GM23338 (cell line): ENCODE data around the gene C1orf216.

Experiments
- EZH2 ChIP-seq: fragments of 200-600 bp; sonication (generic); IDR thresholded peaks from one replicate; pipeline ENCODE4 v1.8.0; 2017; ENCODE audit warnings: antibody characterized with exemption, mild to moderate bottlenecking, low read depth; ENCODE audit not compliant: unreplicated experiment
- EZH2phosphoT487 ChIP-seq: fragments of 200-600 bp; sonication (generic); IDR thresholded peaks from one replicate; pipeline ENCODE4 v1.8.1; 2018; ENCODE audit warnings: antibody characterized with exemption; ENCODE audit not compliant: unreplicated experiment
- JUNB ChIP-seq: IDR thresholded peaks from one replicate; pipeline ENCODE4 v1.6.1; 2016; ENCODE audit warnings: antibody characterized with exemption; ENCODE audit not compliant: unreplicated experiment
- POLR2AphosphoS5 ChIP-seq: IDR thresholded peaks from 2 replicates; pipeline ENCODE4 v1.6.1; 2016; ENCODE audit warnings: antibody characterized with exemption, low read depth
- ZNF114 ChIP-seq: fragments of 250-450 bp; sonication (Bioruptor Pico); IDR thresholded peaks from 2 replicates; pipeline ENCODE4 v1.5.0; 2020; ENCODE audit warnings: mild to moderate bottlenecking, moderate library complexity
- TF ChIP-seq, protein P1 (sequence below), 2 experiments: fragments of 200-600 bp in 1 of 2; sonication (generic) in 1 of 2; conservative IDR thresholded peaks; 2 replicates each; pipeline versions ENCODE4 v1.5.1 to v1.6.1; 2016 to 2017; ENCODE audit warnings: antibody characterized with exemption in 2 of 2, low read depth in 2 of 2, mild to moderate bottlenecking in 2 of 2, moderate library complexity in 1 of 2
- TF ChIP-seq, protein P2 (sequence below): fragments of 250-450 bp; sonication (Bioruptor Pico); IDR thresholded peaks from 2 replicates; pipeline ENCODE4 v1.5.0; 2020; ENCODE audit warnings: mild to moderate bottlenecking, moderate library complexity
- TF ChIP-seq, protein P3 (sequence below): IDR thresholded peaks from 2 replicates; pipeline ENCODE4 v1.6.1; 2016; ENCODE audit warnings: antibody characterized with exemption
- TF ChIP-seq, protein P4 (sequence below): IDR thresholded peaks from one replicate; pipeline ENCODE4 v1.6.1; 2018; ENCODE audit warnings: antibody characterized with exemption; ENCODE audit not compliant: unreplicated experiment

DNA sequence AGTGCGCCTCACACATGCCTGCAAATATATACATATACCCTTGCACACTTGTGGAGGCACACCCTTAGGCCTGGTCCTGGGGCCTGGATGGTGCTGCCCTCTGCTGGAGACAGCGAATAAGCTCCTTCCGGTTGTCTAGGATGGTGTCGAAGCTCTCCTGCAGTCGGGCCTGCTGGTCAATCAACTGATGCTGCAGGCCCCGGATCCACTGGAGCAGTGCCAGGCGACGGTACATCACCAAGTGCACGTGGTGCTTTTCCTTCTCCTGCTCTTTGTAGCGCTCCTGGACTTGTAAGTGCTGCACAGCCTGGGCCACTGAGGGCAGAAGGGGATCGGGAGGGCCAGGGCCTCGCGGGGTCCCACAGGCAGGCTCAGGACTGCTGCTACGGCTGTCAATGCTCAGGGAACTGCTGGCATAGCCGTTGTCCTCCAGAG is 3.1 kb downstream of the C1orf216 start:
- no peak for TF ChIP-seq EZH2
- TF ChIP-seq, protein P1, sequence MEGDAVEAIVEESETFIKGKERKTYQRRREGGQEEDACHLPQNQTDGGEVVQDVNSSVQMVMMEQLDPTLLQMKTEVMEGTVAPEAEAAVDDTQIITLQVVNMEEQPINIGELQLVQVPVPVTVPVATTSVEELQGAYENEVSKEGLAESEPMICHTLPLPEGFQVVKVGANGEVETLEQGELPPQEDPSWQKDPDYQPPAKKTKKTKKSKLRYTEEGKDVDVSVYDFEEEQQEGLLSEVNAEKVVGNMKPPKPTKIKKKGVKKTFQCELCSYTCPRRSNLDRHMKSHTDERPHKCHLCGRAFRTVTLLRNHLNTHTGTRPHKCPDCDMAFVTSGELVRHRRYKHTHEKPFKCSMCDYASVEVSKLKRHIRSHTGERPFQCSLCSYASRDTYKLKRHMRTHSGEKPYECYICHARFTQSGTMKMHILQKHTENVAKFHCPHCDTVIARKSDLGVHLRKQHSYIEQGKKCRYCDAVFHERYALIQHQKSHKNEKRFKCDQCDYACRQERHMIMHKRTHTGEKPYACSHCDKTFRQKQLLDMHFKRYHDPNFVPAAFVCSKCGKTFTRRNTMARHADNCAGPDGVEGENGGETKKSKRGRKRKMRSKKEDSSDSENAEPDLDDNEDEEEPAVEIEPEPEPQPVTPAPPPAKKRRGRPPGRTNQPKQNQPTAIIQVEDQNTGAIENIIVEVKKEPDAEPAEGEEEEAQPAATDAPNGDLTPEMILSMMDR (conservative IDR thresholded peaks at IDR 0.05; ENCODE audit: low read depth in 2 of 2), result peak; percentile 88 to 97
- no peak for TF ChIP-seq POLR2AphosphoS5
- no peak for TF ChIP-seq EZH2phosphoT487
- TF ChIP-seq, protein P2, sequence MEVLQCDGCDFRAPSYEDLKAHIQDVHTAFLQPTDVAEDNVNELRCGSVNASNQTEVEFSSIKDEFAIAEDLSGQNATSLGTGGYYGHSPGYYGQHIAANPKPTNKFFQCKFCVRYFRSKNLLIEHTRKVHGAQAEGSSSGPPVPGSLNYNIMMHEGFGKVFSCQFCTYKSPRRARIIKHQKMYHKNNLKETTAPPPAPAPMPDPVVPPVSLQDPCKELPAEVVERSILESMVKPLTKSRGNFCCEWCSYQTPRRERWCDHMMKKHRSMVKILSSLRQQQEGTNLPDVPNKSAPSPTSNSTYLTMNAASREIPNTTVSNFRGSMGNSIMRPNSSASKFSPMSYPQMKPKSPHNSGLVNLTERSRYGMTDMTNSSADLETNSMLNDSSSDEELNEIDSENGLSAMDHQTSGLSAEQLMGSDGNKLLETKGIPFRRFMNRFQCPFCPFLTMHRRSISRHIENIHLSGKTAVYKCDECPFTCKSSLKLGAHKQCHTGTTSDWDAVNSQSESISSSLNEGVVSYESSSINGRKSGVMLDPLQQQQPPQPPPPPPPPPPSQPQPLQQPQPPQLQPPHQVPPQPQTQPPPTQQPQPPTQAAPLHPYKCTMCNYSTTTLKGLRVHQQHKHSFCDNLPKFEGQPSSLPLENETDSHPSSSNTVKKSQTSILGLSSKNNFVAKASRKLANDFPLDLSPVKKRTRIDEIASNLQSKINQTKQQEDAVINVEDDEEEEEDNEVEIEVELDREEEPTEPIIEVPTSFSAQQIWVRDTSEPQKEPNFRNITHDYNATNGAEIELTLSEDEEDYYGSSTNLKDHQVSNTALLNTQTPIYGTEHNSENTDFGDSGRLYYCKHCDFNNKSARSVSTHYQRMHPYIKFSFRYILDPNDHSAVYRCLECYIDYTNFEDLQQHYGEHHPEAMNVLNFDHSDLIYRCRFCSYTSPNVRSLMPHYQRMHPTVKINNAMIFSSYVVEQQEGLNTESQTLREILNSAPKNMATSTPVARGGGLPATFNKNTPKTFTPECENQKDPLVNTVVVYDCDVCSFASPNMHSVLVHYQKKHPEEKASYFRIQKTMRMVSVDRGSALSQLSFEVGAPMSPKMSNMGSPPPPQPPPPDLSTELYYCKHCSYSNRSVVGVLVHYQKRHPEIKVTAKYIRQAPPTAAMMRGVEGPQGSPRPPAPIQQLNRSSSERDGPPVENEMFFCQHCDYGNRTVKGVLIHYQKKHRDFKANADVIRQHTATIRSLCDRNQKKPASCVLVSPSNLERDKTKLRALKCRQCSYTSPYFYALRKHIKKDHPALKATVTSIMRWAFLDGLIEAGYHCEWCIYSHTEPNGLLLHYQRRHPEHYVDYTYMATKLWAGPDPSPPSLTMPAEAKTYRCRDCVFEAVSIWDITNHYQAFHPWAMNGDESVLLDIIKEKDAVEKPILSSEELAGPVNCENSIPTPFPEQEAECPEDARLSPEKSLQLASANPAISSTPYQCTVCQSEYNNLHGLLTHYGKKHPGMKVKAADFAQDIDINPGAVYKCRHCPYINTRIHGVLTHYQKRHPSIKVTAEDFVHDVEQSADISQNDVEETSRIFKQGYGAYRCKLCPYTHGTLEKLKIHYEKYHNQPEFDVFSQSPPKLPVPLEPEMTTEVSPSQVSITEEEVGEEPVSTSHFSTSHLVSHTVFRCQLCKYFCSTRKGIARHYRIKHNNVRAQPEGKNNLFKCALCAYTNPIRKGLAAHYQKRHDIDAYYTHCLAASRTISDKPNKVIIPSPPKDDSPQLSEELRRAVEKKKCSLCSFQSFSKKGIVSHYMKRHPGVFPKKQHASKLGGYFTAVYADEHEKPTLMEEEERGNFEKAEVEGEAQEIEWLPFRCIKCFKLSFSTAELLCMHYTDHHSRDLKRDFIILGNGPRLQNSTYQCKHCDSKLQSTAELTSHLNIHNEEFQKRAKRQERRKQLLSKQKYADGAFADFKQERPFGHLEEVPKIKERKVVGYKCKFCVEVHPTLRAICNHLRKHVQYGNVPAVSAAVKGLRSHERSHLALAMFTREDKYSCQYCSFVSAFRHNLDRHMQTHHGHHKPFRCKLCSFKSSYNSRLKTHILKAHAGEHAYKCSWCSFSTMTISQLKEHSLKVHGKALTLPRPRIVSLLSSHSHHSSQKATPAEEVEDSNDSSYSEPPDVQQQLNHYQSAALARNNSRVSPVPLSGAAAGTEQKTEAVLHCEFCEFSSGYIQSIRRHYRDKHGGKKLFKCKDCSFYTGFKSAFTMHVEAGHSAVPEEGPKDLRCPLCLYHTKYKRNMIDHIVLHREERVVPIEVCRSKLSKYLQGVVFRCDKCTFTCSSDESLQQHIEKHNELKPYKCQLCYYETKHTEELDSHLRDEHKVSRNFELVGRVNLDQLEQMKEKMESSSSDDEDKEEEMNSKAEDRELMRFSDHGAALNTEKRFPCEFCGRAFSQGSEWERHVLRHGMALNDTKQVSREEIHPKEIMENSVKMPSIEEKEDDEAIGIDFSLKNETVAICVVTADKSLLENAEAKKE, result no peak
- no peak for TF ChIP-seq ZNF114
- TF ChIP-seq, protein P3, sequence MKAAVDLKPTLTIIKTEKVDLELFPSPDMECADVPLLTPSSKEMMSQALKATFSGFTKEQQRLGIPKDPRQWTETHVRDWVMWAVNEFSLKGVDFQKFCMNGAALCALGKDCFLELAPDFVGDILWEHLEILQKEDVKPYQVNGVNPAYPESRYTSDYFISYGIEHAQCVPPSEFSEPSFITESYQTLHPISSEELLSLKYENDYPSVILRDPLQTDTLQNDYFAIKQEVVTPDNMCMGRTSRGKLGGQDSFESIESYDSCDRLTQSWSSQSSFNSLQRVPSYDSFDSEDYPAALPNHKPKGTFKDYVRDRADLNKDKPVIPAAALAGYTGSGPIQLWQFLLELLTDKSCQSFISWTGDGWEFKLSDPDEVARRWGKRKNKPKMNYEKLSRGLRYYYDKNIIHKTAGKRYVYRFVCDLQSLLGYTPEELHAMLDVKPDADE, result no peak
- no peak for TF ChIP-seq JUNB
- TF ChIP-seq, protein P4, sequence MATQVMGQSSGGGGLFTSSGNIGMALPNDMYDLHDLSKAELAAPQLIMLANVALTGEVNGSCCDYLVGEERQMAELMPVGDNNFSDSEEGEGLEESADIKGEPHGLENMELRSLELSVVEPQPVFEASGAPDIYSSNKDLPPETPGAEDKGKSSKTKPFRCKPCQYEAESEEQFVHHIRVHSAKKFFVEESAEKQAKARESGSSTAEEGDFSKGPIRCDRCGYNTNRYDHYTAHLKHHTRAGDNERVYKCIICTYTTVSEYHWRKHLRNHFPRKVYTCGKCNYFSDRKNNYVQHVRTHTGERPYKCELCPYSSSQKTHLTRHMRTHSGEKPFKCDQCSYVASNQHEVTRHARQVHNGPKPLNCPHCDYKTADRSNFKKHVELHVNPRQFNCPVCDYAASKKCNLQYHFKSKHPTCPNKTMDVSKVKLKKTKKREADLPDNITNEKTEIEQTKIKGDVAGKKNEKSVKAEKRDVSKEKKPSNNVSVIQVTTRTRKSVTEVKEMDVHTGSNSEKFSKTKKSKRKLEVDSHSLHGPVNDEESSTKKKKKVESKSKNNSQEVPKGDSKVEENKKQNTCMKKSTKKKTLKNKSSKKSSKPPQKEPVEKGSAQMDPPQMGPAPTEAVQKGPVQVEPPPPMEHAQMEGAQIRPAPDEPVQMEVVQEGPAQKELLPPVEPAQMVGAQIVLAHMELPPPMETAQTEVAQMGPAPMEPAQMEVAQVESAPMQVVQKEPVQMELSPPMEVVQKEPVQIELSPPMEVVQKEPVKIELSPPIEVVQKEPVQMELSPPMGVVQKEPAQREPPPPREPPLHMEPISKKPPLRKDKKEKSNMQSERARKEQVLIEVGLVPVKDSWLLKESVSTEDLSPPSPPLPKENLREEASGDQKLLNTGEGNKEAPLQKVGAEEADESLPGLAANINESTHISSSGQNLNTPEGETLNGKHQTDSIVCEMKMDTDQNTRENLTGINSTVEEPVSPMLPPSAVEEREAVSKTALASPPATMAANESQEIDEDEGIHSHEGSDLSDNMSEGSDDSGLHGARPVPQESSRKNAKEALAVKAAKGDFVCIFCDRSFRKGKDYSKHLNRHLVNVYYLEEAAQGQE, result no peak
